Fibroblast of lung (primary cell): Measurements from ENCODE around the gene CLEC1B. TPM values are rescaled to one million over a fixed set of nuclear protein-coding genes. Genes with fewer than 3 reads are reported as not detected.
"Not testable (repeated sequence)": the region's sequence is repeated elsewhere in the genome, so short reads cannot be mapped to it uniquely, and the experiment has no call there.

ENCODE experiments used
- DNase-seq, 2 donors: peaks; one replicate each; pipeline versions ENCODE4 v3.0.0 to v3.0.0-alpha.2; 2010; ENCODE audit warnings: low read depth in 2 of 2
- H2AFZ ChIP-seq: 2 replicates; pipeline ENCODE4 v1.5.1; 2012; ENCODE audit warnings: low read length, control low read depth, inconsistent platforms
- H3K27ac ChIP-seq: 2 replicates; pipeline ENCODE4 v1.5.1; 2011; ENCODE audit warnings: low read length, control low read depth; ENCODE audit not compliant: insufficient read depth
- H3K27me3 ChIP-seq: 2 replicates; pipeline ENCODE4 v1.5.1; 2011; ENCODE audit warnings: mild to moderate bottlenecking, low read length; ENCODE audit not compliant: control insufficient read depth, insufficient read depth
- H3K36me3 ChIP-seq: 2 replicates; pipeline ENCODE4 v1.5.1; 2011; ENCODE audit warnings: low read length; ENCODE audit not compliant: control insufficient read depth, insufficient read depth
- H3K4me1 ChIP-seq: 2 replicates; pipeline ENCODE4 v1.5.1; 2011; ENCODE audit warnings: low read length; ENCODE audit not compliant: control insufficient read depth, insufficient read depth; ENCODE audit errors: extremely low read depth
- H3K4me2 ChIP-seq: 2 replicates; pipeline ENCODE4 v1.5.1; 2011; ENCODE audit warnings: low read length, control low read depth; ENCODE audit not compliant: insufficient read depth; ENCODE audit errors: extremely low read depth
- H3K4me3 ChIP-seq, 4 experiments: fragments of 200-600 bp in 1 of 4; sonication (generic) in 1 of 4; replicated peaks in 1 of 4; 2 replicates each; pipeline ENCODE4 v1.5.1; 2011 to 2016; ENCODE audit warnings: low read length in 4 of 4, low read depth in 3 of 4, mild to moderate bottlenecking in 3 of 4, control low read depth in 2 of 4, inconsistent platforms in 1 of 4, mixed read lengths in 1 of 4; ENCODE audit not compliant: insufficient read depth in 1 of 4; ENCODE audit errors: control extremely low read depth in 1 of 4
- H3K79me2 ChIP-seq: 2 replicates; pipeline ENCODE4 v1.5.1; 2012; ENCODE audit warnings: mild to moderate bottlenecking, low read length, inconsistent platforms; ENCODE audit not compliant: control insufficient read depth, insufficient read depth
- H3K9ac ChIP-seq: 2 replicates; pipeline ENCODE4 v1.5.1; 2011; ENCODE audit warnings: mild to moderate bottlenecking, low read length, control low read depth; ENCODE audit not compliant: insufficient read depth
- H3K9me3 ChIP-seq: 2 replicates; pipeline ENCODE4 v1.5.1; 2012; ENCODE audit warnings: low read depth, low read length; ENCODE audit not compliant: control insufficient read depth, insufficient read depth
- H4K20me1 ChIP-seq: 2 replicates; pipeline ENCODE4 v1.5.1; 2011; ENCODE audit warnings: low read length; ENCODE audit not compliant: control insufficient read depth, insufficient read depth; ENCODE audit errors: extremely low read depth
- CTCF ChIP-seq, 2 donors: IDR thresholded peaks in 1 of 2; conservative IDR thresholded peaks in 1 of 2; 1 replicate in 1 of 2; 2 replicates in 1 of 2; pipeline ENCODE4 v1.5.1; 2011 to 2012; ENCODE audit warnings: low read length in 2 of 2, control low read depth in 1 of 2, inconsistent platforms in 1 of 2, low read depth in 1 of 2, mild to moderate bottlenecking in 1 of 2
- EZH2 ChIP-seq: IDR thresholded peaks from 2 replicates; pipeline ENCODE4 v1.5.1; 2012; ENCODE audit warnings: low read length, control low read depth, mild to moderate bottlenecking; ENCODE audit errors: missing control alignments
- polyA plus RNA-seq, 2 donors: library from polyadenylated mRNA; depleted of rRNA in 1 of 2; stranded (reverse) in 1 of 2; unstranded in 1 of 2; fragments of >200 nt; gene quantifications; 2 replicates each; pipeline ENCODE4 v1.2.1, GENCODE V29; 2011 to 2012; ENCODE audit warnings: missing spikeins in 1 of 2
- total RNA-seq: library from RNA; depleted of rRNA; stranded (reverse); fragments of >200 nt; gene quantifications from 2 replicates; pipeline ENCODE4 v1.2.1, GENCODE V29; 2014

The CLEC1B gene
- total and polyA plus RNA-seq, 2 donors (not counting 1 experiment from before 2014, with no cell fraction given): not detected

- H3K9ac ChIP-seq: no peak within 1 kb of the TSS
- H3K4me3 ChIP-seq: no peak within 1 kb of the TSS
These were observed 31.5 kb upstream of the CLEC1B start, which contains the start of gene CLEC9A for GRCh38 chr12:10030446-10030845. Gene CLEC9A (plus strand): TSS chr12:10030682. CDS start chr12:10052688, 22,006 bp downstream.

GRCh38 chr12:10027721-10028120, 28.8 kb upstream of the CLEC1B start:
- Histone ChIP-seq H3K9me3 (no peaks in the 10 kb centered on the region), H3K36me3 (no peaks in the 10 kb centered on the region), H3K4me3 (no peak overlapping the region), H3K4me2 (no peak overlapping the region), H3K27me3 (no peaks in the 10 kb centered on the region), H2AFZ (peak overlapping the region; percentile 14), H3K27ac (no peak overlapping the region), H3K4me1 (no peaks in the 10 kb centered on the region), H3K79me2 (no peaks in the 10 kb centered on the region), H3K9ac (no peak overlapping the region), H4K20me1 (no peaks in the 10 kb centered on the region)
- peak; percentile 5 to 6 for DNase-seq
- TF ChIP-seq EZH2 (no peak), CTCF (conservative IDR thresholded peaks at IDR 0.05 in 1 of 2, IDR thresholded peaks at IDR 0.05 in 1 of 2; ENCODE audit: low read depth in 1 of 2, low read length in 2 of 2) (no peak)

More at GRCh38 chr12:10030446-10030845, 31.5 kb upstream of the CLEC1B start, which contains the start of gene CLEC9A:
- Histone ChIP-seq H3K4me1 (no peaks in the 10 kb centered on the region), H4K20me1 (no peaks in the 10 kb centered on the region), H3K27me3 (no peaks in the 10 kb centered on the region), H3K4me2 (no peak within 1 kb of the TSS), H2AFZ (no peak within 1 kb of the TSS), H3K27ac (no peak within 1 kb of the TSS), H3K79me2 (no peaks in the 10 kb centered on the region), H3K36me3 (no peaks in the 10 kb centered on the region), H3K9me3 (no peaks in the 10 kb centered on the region)
- TF ChIP-seq CTCF (conservative IDR thresholded peaks at IDR 0.05 in 1 of 2, IDR thresholded peaks at IDR 0.05 in 1 of 2; ENCODE audit: low read depth in 1 of 2, low read length in 2 of 2) (no peak), EZH2 (no peak)
- no peak for DNase-seq

- no peaks in the 10 kb centered on the region for H3K9me3 ChIP-seq
- no peaks in the 10 kb centered on the region for H4K20me1 ChIP-seq
- no peak overlapping the region for H3K4me3 ChIP-seq
- no peaks in the 10 kb centered on the region for H3K79me2 ChIP-seq
- H3K9ac ChIP-seq: no peak overlapping the region
- H3K4me2 ChIP-seq: no peak overlapping the region
- peak in 1 of 2 donors; percentile 8 for DNase-seq
- H3K36me3 ChIP-seq: no peaks in the 10 kb centered on the region
- no peaks in the 10 kb centered on the region for H3K4me1 ChIP-seq
- no peak overlapping the region for H2AFZ ChIP-seq
- TF ChIP-seq EZH2: no peak
- no peak for TF ChIP-seq CTCF (conservative IDR thresholded peaks at IDR 0.05 in 1 of 2, IDR thresholded peaks at IDR 0.05 in 1 of 2; ENCODE audit: low read depth in 1 of 2, low read length in 2 of 2)
- H3K27ac ChIP-seq: no peak overlapping the region
- no peaks in the 10 kb centered on the region for H3K27me3 ChIP-seq
These were observed 28.4 kb upstream of the CLEC1B start for GRCh38 chr12:10027311-10027710.

DNA sequence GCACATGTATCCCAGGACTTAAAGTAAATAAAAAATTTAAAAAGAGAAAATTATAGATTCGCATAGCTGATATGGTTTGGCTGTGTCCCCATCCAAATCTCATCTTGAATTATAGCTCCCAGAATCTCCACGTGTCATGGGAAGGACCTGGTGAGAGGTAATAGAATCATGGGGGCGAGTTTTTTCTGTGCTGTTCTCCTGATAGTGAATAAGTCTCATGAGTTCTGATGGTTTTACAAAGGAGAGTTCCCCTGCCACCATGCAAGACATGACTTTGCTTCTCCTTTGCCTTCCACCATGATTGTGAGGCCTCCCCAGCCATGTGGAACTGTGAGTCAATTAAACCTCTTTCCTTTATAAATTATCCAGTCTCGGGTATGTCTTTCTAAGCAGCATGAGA, 27.7 kb upstream of the CLEC1B start:
- not testable (repeated sequence) for H3K4me1 ChIP-seq, H3K27me3 ChIP-seq, H3K79me2 ChIP-seq, H2AFZ ChIP-seq, H3K27ac ChIP-seq, H4K20me1 ChIP-seq, H3K36me3 ChIP-seq, H3K4me3 ChIP-seq, DNase-seq, H3K9ac ChIP-seq, H3K4me2 ChIP-seq, H3K9me3 ChIP-seq
